H9 (cell line): ENCODE results near the gene MEMO1. TPM values are rescaled to one million over a fixed set of nuclear protein-coding genes. Genes with fewer than 3 reads are reported as not detected.

Experiments
- DNase-seq: peaks from one replicate; pipeline ENCODE4 v3.0.0-alpha.2; 2017
- H2AFZ ChIP-seq: one replicate; pipeline ENCODE4 v1.6.1; 2013; ENCODE audit warnings: mild to moderate bottlenecking, low read length, control low read depth, moderate library complexity
- H2AK5ac ChIP-seq: 2 replicates; pipeline ENCODE4 v1.6.1; 2013; ENCODE audit warnings: low read length, control low read depth, mixed read lengths; ENCODE audit not compliant: insufficient read length
- H2BK120ac ChIP-seq: one replicate; pipeline ENCODE4 v1.6.1; 2013; ENCODE audit warnings: low read depth, mild to moderate bottlenecking, low read length, control low read depth, inconsistent platforms; ENCODE audit not compliant: poor library complexity, severe bottlenecking
- H2BK12ac ChIP-seq: 2 replicates; pipeline ENCODE4 v1.6.1; 2013; ENCODE audit warnings: low read length, control low read depth, mixed read lengths, low read depth; ENCODE audit not compliant: insufficient read length
- H2BK15ac ChIP-seq: 2 replicates; pipeline ENCODE4 v1.6.1; 2013; ENCODE audit warnings: low read depth, low read length, control low read depth
- H2BK20ac ChIP-seq: one replicate; pipeline ENCODE4 v1.6.1; 2013; ENCODE audit warnings: low read depth, mild to moderate bottlenecking, low read length, control low read depth, inconsistent platforms; ENCODE audit not compliant: poor library complexity, severe bottlenecking
- H2BK5ac ChIP-seq: 2 replicates; pipeline ENCODE4 v1.6.1; 2013; ENCODE audit warnings: low read length, control low read depth, mixed read lengths; ENCODE audit not compliant: insufficient read length
- H3K14ac ChIP-seq: 2 replicates; pipeline ENCODE4 v1.6.1; 2013; ENCODE audit warnings: low read length, control low read depth; ENCODE audit not compliant: insufficient read depth
- H3K18ac ChIP-seq: 2 replicates; pipeline ENCODE4 v1.6.1; 2013; ENCODE audit warnings: low read depth, mild to moderate bottlenecking, mixed read lengths, low read length, control low read depth; ENCODE audit not compliant: insufficient read length
- H3K23ac ChIP-seq: 2 replicates; pipeline ENCODE4 v1.6.1; 2013; ENCODE audit warnings: low read length, control low read depth, mixed read lengths, low read depth; ENCODE audit not compliant: insufficient read length
- H3K23me2 ChIP-seq: 2 replicates; pipeline ENCODE4 v1.6.1; 2013; ENCODE audit warnings: low read depth, mild to moderate bottlenecking, mixed read lengths, low read length, control low read depth; ENCODE audit not compliant: insufficient read length, poor library complexity, severe bottlenecking
- H3K27ac ChIP-seq: 2 replicates; pipeline ENCODE4 v1.5.1; 2013; ENCODE audit warnings: low read length, control low read depth, mixed read lengths, low read depth; ENCODE audit not compliant: insufficient read length
- H3K27me3 ChIP-seq: 2 replicates; pipeline ENCODE4 v1.6.1; 2013; ENCODE audit warnings: low read length, control low read depth, inconsistent platforms; ENCODE audit not compliant: insufficient read depth
- H3K4ac ChIP-seq: 2 replicates; pipeline ENCODE4 v1.6.1; 2013; ENCODE audit warnings: low read depth, mild to moderate bottlenecking, control low read depth, inconsistent platforms, low read length, moderate library complexity
- H3K4me1 ChIP-seq: 2 replicates; pipeline ENCODE4 v1.6.1; 2013; ENCODE audit warnings: low read length, control low read depth, inconsistent platforms; ENCODE audit not compliant: insufficient read depth
- H3K4me2 ChIP-seq: 2 replicates; pipeline ENCODE4 v1.6.1; 2013; ENCODE audit warnings: low read length, control low read depth, mixed read lengths; ENCODE audit not compliant: insufficient read length, insufficient read depth
- H3K56ac ChIP-seq: 2 replicates; pipeline ENCODE4 v1.6.1; 2013; ENCODE audit warnings: low read depth, mild to moderate bottlenecking, mixed read lengths, low read length, control low read depth; ENCODE audit not compliant: insufficient read length
- H3K79me1 ChIP-seq: 2 replicates; pipeline ENCODE4 v1.6.1; 2013; ENCODE audit warnings: low read depth, mild to moderate bottlenecking, moderate library complexity, low read length, control low read depth, inconsistent platforms; ENCODE audit not compliant: insufficient read depth, poor library complexity, severe bottlenecking
- H3K79me2 ChIP-seq: 2 replicates; pipeline ENCODE4 v1.6.1; 2013; ENCODE audit warnings: low read length, control low read depth, inconsistent platforms; ENCODE audit not compliant: insufficient read depth
- H3K9ac ChIP-seq: 2 replicates; pipeline ENCODE4 v1.6.1; 2013; ENCODE audit warnings: low read length, control low read depth, mixed read lengths; ENCODE audit not compliant: insufficient read length; ENCODE audit errors: extremely low read depth
- H3K9me3 ChIP-seq: one replicate; pipeline ENCODE4 v1.6.1; 2013; ENCODE audit warnings: low read depth, low read length, inconsistent platforms; ENCODE audit not compliant: control insufficient read depth
- H3T11ph ChIP-seq: one replicate; pipeline ENCODE4 v1.6.1; 2013; ENCODE audit warnings: mild to moderate bottlenecking, low read length, control low read depth, inconsistent platforms
- H4K20me1 ChIP-seq: one replicate; pipeline ENCODE4 v1.6.1; 2013; ENCODE audit not compliant: control insufficient read depth, insufficient read length, insufficient read depth
- H4K5ac ChIP-seq: 2 replicates; pipeline ENCODE4 v1.6.1; 2013; ENCODE audit warnings: low read depth, mild to moderate bottlenecking, mixed read lengths, low read length, control low read depth; ENCODE audit not compliant: insufficient read length
- H4K8ac ChIP-seq: replicated peaks from 2 replicates; pipeline ENCODE4 v1.6.1; 2013; ENCODE audit warnings: low read length, control low read depth, mixed read lengths, low read depth; ENCODE audit not compliant: insufficient read length
- H4K91ac ChIP-seq: 2 replicates; pipeline ENCODE4 v1.6.1; 2013; ENCODE audit warnings: low read depth, mild to moderate bottlenecking, moderate library complexity, mixed read lengths, low read length, control low read depth; ENCODE audit not compliant: insufficient read length
- H3K27ac Mint-ChIP-seq, 3 experiments: 2 replicates in 2 of 3; 3 replicates in 1 of 3; pipeline ENCODE4 v1.8.0; 2020 to 2021; ENCODE audit warnings: mixed read lengths in 3 of 3, mild to moderate bottlenecking in 1 of 3, moderate library complexity in 1 of 3
- H3K27me3 Mint-ChIP-seq: 2 replicates; pipeline ENCODE4 v1.8.0; 2021; ENCODE audit warnings: low read depth, mild to moderate bottlenecking, moderate library complexity, mixed read lengths
- H3K36me3 Mint-ChIP-seq, 3 experiments: 2 replicates in 2 of 3; 3 replicates in 1 of 3; pipeline ENCODE4 v1.8.0; 2020 to 2021; ENCODE audit warnings: low read depth in 3 of 3, mixed read lengths in 3 of 3; ENCODE audit not compliant: insufficient read depth in 1 of 3
- H3K4me1 Mint-ChIP-seq, 2 experiments: 2 replicates each; pipeline ENCODE4 v1.8.0; 2020; ENCODE audit warnings: mixed read lengths in 2 of 2
- H3K4me3 Mint-ChIP-seq, 2 experiments: 2 replicates in 1 of 2; 3 replicates in 1 of 2; pipeline ENCODE4 v1.8.0; 2020 to 2021; ENCODE audit warnings: mild to moderate bottlenecking in 2 of 2, mixed read lengths in 2 of 2, moderate library complexity in 1 of 2
- H3K9me3 Mint-ChIP-seq, 2 experiments: 2 replicates in 1 of 2; 3 replicates in 1 of 2; pipeline ENCODE4 v1.8.0; 2020; ENCODE audit warnings: mild to moderate bottlenecking in 2 of 2, mixed read lengths in 2 of 2, moderate library complexity in 1 of 2
- whole genome bisulfite sequencing: extraction: QIAGEN DNeasy Blood & Tissue Kit; methylation state at CpG from one replicate; pipeline ENCODE4 v1.1.7; 2013; ENCODE audit warnings: missing lambda C conversion rate, low lambda C conversion rate, mixed read lengths; ENCODE audit not compliant: insufficient read length; ENCODE audit errors: extremely low coverage; 5-methylcytosine and 5-hydroxymethylcytosine counted together
- total RNA-seq: library from RNA; stranded (reverse); gene quantifications from 2 replicates; pipeline ENCODE4 v1.2.1, GENCODE V29; 2021
- TF ChIP-seq, protein P1 (sequence below): fragments of 200-600 bp; sonication (generic); conservative IDR thresholded peaks from 3 replicates; pipeline ENCODE4 v1.8.0; 2021; ENCODE audit warnings: antibody characterized with exemption, mild to moderate bottlenecking

MEMO1 gene
- total RNA-seq, 1 experiment from 2014 or later: 49.4 TPM

DNA sequence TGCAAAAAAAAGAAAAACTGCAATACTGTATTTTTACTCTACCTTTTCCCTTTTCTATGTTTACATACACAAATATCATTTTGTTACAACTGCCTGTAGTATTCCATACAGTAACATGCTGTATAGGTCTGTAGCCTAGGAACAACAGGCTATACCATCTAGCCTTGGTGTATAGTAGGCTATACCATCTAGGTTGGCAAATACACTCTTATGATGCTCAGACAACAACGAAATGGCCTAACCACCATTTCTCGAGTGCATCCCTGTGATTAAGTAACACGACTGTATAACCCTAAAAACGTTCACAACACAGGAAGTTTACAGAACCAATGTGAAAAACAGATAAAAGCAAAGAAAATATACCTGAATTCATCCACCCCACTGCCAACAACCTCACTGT lies 64.0 kb downstream of the MEMO1 start:
- no peak for DNase-seq
- no peak overlapping the region for H3K56ac ChIP-seq
- peaks cover 3% of the 10 kb centered on the region for H3K79me1 ChIP-seq
- no peak overlapping the region for H2AFZ ChIP-seq
- H4K91ac ChIP-seq: no peak overlapping the region
- H3K27me3 Mint-ChIP-seq: no peaks in the 10 kb centered on the region
- H3K4me3 Mint-ChIP-seq: no peak overlapping the region
- H3K27me3 ChIP-seq: no peaks in the 10 kb centered on the region
- H3K9ac ChIP-seq: no peak overlapping the region
- H3K23ac ChIP-seq: no peak overlapping the region
- no peak overlapping the region for H3T11ph ChIP-seq
- H3K14ac ChIP-seq: no peak overlapping the region
- no CpG with 5 or more reads among the region's 4 CpGs for WGBS
- no peaks in the 10 kb centered on the region for H3K9me3 Mint-ChIP-seq
- H2BK120ac ChIP-seq: no peak overlapping the region
- H3K4me2 ChIP-seq: no peak overlapping the region
- TF ChIP-seq, protein P1, sequence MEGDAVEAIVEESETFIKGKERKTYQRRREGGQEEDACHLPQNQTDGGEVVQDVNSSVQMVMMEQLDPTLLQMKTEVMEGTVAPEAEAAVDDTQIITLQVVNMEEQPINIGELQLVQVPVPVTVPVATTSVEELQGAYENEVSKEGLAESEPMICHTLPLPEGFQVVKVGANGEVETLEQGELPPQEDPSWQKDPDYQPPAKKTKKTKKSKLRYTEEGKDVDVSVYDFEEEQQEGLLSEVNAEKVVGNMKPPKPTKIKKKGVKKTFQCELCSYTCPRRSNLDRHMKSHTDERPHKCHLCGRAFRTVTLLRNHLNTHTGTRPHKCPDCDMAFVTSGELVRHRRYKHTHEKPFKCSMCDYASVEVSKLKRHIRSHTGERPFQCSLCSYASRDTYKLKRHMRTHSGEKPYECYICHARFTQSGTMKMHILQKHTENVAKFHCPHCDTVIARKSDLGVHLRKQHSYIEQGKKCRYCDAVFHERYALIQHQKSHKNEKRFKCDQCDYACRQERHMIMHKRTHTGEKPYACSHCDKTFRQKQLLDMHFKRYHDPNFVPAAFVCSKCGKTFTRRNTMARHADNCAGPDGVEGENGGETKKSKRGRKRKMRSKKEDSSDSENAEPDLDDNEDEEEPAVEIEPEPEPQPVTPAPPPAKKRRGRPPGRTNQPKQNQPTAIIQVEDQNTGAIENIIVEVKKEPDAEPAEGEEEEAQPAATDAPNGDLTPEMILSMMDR: no peak
- no peak overlapping the region for H3K4ac ChIP-seq
- H4K8ac ChIP-seq: no peak overlapping the region
- H3K79me2 ChIP-seq: peaks cover 3% of the 10 kb centered on the region; the same call in 1 of the 2 replicates
- H4K20me1 ChIP-seq: no peaks in the 10 kb centered on the region
- no peak overlapping the region for H2BK15ac ChIP-seq
- H3K27ac ChIP-seq: no peak overlapping the region
- peaks cover 0 to 10% (median 0%) of the 10 kb centered on the region in 3 experiments; a peak in 3 of 7 replicates for H3K36me3 Mint-ChIP-seq
- no peaks in the 10 kb centered on the region for H3K9me3 ChIP-seq
- H3K23me2 ChIP-seq: no peaks in the 10 kb centered on the region
- H3K4me1 ChIP-seq: peaks cover 2% of the 10 kb centered on the region; the same call in 1 of the 2 replicates
- H3K4me1 Mint-ChIP-seq: peaks cover 11 to 20% of the 10 kb centered on the region in 2 experiments
- no peak overlapping the region for H3K27ac Mint-ChIP-seq
- H4K5ac ChIP-seq: no peak overlapping the region
- no peak overlapping the region for H2BK5ac ChIP-seq
- no peak overlapping the region for H2BK12ac ChIP-seq
- H2AK5ac ChIP-seq: no peak overlapping the region
- no peak overlapping the region for H3K18ac ChIP-seq
- H2BK20ac ChIP-seq: no peak overlapping the region
